Adrenal gland (tissue), 12 donors: ENCODE results near the gene CCDC91. TPM values are rescaled to one million over a fixed set of nuclear protein-coding genes. Genes with fewer than 3 reads are reported as not detected.

Source experiments
- DNase-seq, 7 donors: peaks; one replicate each; pipeline ENCODE4 v3.0.0-alpha.2; 2019 to 2020
- H3K27ac ChIP-seq, 5 donors: fragments of 200-600 bp; sonication (generic) in 4 of 5; 1 replicate in 3 of 5; 2 replicates in 2 of 5; pipeline versions ENCODE4 v1.5.1 to v1.8.0; 2016 to 2020; ENCODE audit warnings: mild to moderate bottlenecking in 1 of 5
- H3K27me3 ChIP-seq: fragments of 200-600 bp; 2 replicates; pipeline ENCODE4 v1.8.0; 2021
- H3K36me3 ChIP-seq, 2 donors: fragments of 200-600 bp; replicated peaks in 1 of 2; 1 replicate in 1 of 2; 2 replicates in 1 of 2; pipeline versions ENCODE4 v1.5.1 to v1.8.0; 2018 to 2022
- H3K4me1 ChIP-seq, 2 donors: fragments of 200-600 bp; replicated peaks in 1 of 2; 1 replicate in 1 of 2; 2 replicates in 1 of 2; pipeline versions ENCODE4 v1.5.1 to v1.8.0; 2018 to 2021
- H3K4me3 ChIP-seq, 4 donors: fragments of 200-600 bp; sonication (generic) in 3 of 4; one replicate each; pipeline ENCODE4 v1.5.1; 2016 to 2018
- H3K9me3 ChIP-seq, 3 donors: fragments of 200-600 bp; sonication (generic) in 1 of 3; replicated peaks in 1 of 3; 1 replicate in 2 of 3; 2 replicates in 1 of 3; pipeline versions ENCODE4 v1.5.1 to v1.8.0; 2016 to 2021
- POLR2A ChIP-seq, 2 donors: fragments of 450-650 bp; IDR thresholded peaks; one replicate each; pipeline ENCODE4 v1.6.1; 2017; ENCODE audit warnings: antibody characterized with exemption in 2 of 2, mild to moderate bottlenecking in 2 of 2, moderate library complexity in 1 of 2
- WGBS, 4 donors: extraction: QIAGEN DNeasy Blood & Tissue Kit in 2 of 4; methylation state at CpG; one replicate each; pipeline versions ENCODE4 v1.1.5 to v1.1.7; 2013 to 2017; 5-methylcytosine and 5-hydroxymethylcytosine counted together
- intact Hi-C, 2 donors: fragments of 100-400 bp; cut with DNase I; formaldehyde crosslinking; loops; one replicate each; pipeline versions ENCODE4 v1.14.1 to v1.15.0; 2022 to 2023
- polyA plus RNA-seq, 3 donors: library from polyadenylated mRNA; stranded (reverse); fragments of 200-250 nt in 2 of 3; fragments of 350-450 nt in 1 of 3; fragmentation: Illumina TruSeq in 1 of 3; extraction: RNeasy Lipid Tissue Mini Kit (QIAGEN cat#74804) in 1 of 3; gene quantifications; one replicate each; pipeline ENCODE4 v1.2.3, GENCODE V29; 2013 to 2014
- total RNA-seq, 9 donors: library from RNA; depleted of rRNA in 4 of 9; stranded (reverse); fragments of >200 nt in 4 of 9; fragments of 120-200 nt in 1 of 9; fragmentation: NEBNext Ultra II Directional in 1 of 9; extraction: Animal tissue kit (Norgen Biotek cat#: 25700) in 1 of 9; gene quantifications; one replicate each; pipeline versions ENCODE4 v1.1.0 to v1.2.4, GENCODE V29; 2013 to 2023
- TF ChIP-seq, protein P1 (sequence below), 6 experiments: fragments of 450-650 bp in 4 of 6; fragments of 200-600 bp in 2 of 6; sonication (generic) in 1 of 6; IDR thresholded peaks; 1 replicate in 5 of 6; 2 replicates in 1 of 6; pipeline versions ENCODE4 v1.5.1 to v1.8.0; 2016 to 2021; ENCODE audit warnings: antibody characterized with exemption in 6 of 6, mild to moderate bottlenecking in 2 of 6, moderate library complexity in 1 of 6
- donor health status: healthy with polysubstance abuse.
- donor health status: Bipolar disorder and iron deficiency.
- donor health status: DM: yes; HTN: yes; CAD: no.
- donor health status: DM: no; HTN: no; CAD: no.
- donor health status: DM: no; HTN: no; CAD: no.
- donor health status: DM: yes; HTN: yes; CAD: no.

The CCDC91 gene
- total and polyA plus RNA-seq, 12 donors: 9.1 to 56.7 (median 33.1) TPM

- Histone ChIP-seq H3K4me3 (no peak overlapping the region), H3K9me3 (no peaks in the 10 kb centered on the region), H3K4me1 (no peaks in the 10 kb centered on the region), H3K27ac (no peak overlapping the region), H3K27me3 (no peaks in the 10 kb centered on the region), H3K36me3 (no peaks in the 10 kb centered on the region)
- 72 to 82% (median 77%) methylated on average over 1 of the region's 1 CpG for WGBS, 4 donors
- TF ChIP-seq, protein P1, sequence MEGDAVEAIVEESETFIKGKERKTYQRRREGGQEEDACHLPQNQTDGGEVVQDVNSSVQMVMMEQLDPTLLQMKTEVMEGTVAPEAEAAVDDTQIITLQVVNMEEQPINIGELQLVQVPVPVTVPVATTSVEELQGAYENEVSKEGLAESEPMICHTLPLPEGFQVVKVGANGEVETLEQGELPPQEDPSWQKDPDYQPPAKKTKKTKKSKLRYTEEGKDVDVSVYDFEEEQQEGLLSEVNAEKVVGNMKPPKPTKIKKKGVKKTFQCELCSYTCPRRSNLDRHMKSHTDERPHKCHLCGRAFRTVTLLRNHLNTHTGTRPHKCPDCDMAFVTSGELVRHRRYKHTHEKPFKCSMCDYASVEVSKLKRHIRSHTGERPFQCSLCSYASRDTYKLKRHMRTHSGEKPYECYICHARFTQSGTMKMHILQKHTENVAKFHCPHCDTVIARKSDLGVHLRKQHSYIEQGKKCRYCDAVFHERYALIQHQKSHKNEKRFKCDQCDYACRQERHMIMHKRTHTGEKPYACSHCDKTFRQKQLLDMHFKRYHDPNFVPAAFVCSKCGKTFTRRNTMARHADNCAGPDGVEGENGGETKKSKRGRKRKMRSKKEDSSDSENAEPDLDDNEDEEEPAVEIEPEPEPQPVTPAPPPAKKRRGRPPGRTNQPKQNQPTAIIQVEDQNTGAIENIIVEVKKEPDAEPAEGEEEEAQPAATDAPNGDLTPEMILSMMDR (IDR thresholded peaks at IDR 0.05): no peak
- no peak for TF ChIP-seq POLR2A (IDR thresholded peaks at IDR 0.05)
- intact Hi-C loops: no loop called here
- DNase-seq: no peak
These were observed 199.9 kb downstream of the CCDC91 start for GRCh38 chr12:28390206-28390605.

- 71 to 79% (median 76%) methylated on average over 4 of the region's 4 CpGs for WGBS, 4 donors
- no peaks in the 10 kb centered on the region for H3K9me3 ChIP-seq
- TF ChIP-seq, protein P1 (IDR thresholded peaks at IDR 0.05): no peak
- H3K27ac ChIP-seq: no peak overlapping the region
- H3K4me1 ChIP-seq: no peaks in the 10 kb centered on the region
- DNase-seq: no peak
- intact Hi-C loops: no loop called here
- H3K36me3 ChIP-seq: no peaks in the 10 kb centered on the region
- H3K27me3 ChIP-seq: no peaks in the 10 kb centered on the region
- H3K4me3 ChIP-seq: no peak overlapping the region
These were observed 200.6 kb downstream of the CCDC91 start for GRCh38 chr12:28390761-28391385.

- DNase-seq: no peak
These were observed 219.6 kb downstream of the CCDC91 start for GRCh38 chr12:28409892-28410291.

GRCh38 chr12:28413460-28414109 is 223.3 kb downstream of the CCDC91 start:
- Histone ChIP-seq H3K4me1 (peaks cover 0 to 3% of the 10 kb centered on the region in 2 donors), H3K27ac (no peak overlapping the region), H3K4me3 (no peak overlapping the region), H3K9me3 (no peaks in the 10 kb centered on the region), H3K27me3 (no peaks in the 10 kb centered on the region), H3K36me3 (no peaks in the 10 kb centered on the region)
- TF ChIP-seq POLR2A (IDR thresholded peaks at IDR 0.05): no peak
- TF ChIP-seq, protein P1 (IDR thresholded peaks at IDR 0.05): no peak
- DNase-seq: no peak
- 86 to 92% (median 87%) methylated on average over 6 of the region's 6 CpGs for WGBS, 4 donors
- intact Hi-C loops: no loop called here

More at GRCh38 chr12:28409892-28410291, 219.6 kb downstream of the CCDC91 start:
- intact Hi-C loops: no loop called here
- Histone ChIP-seq H3K4me1 (no peaks in the 10 kb centered on the region), H3K4me3 (no peak overlapping the region), H3K9me3 (no peaks in the 10 kb centered on the region), H3K27me3 (no peaks in the 10 kb centered on the region), H3K27ac (no peak overlapping the region), H3K36me3 (no peaks in the 10 kb centered on the region)
- TF ChIP-seq POLR2A (IDR thresholded peaks at IDR 0.05): no peak
- TF ChIP-seq, protein P1 (IDR thresholded peaks at IDR 0.05): no peak
- WGBS, 4 donors: 85 to 96% (median 91%) methylated on average over 1 of the region's 1 CpG
